Osteocyte (in vitro differentiated cells): ENCODE data around the gene MTX1. TPM values are rescaled to one million over a fixed set of nuclear protein-coding genes. Genes with fewer than 3 reads are reported as not detected.
"Not testable (repeated sequence)": the region's sequence is repeated elsewhere in the genome, so short reads cannot be mapped to it uniquely, and the experiment has no call there.

Experiments
- DNase-seq: peaks from one replicate; pipeline ENCODE4 v3.0.0; 2021; ENCODE audit warnings: mixed read lengths; ENCODE audit not compliant: unreplicated experiment; ENCODE audit errors: extremely low spot score
- H3K27ac Mint-ChIP-seq: one replicate; pipeline ENCODE4 v1.8.0; 2021; ENCODE audit warnings: mild to moderate bottlenecking, mixed read lengths; ENCODE audit not compliant: unreplicated experiment
- H3K27me3 Mint-ChIP-seq: one replicate; pipeline ENCODE4 v1.8.0; 2021; ENCODE audit warnings: mixed read lengths; ENCODE audit not compliant: unreplicated experiment
- H3K36me3 Mint-ChIP-seq: one replicate; pipeline ENCODE4 v1.8.0; 2021; ENCODE audit warnings: mixed read lengths; ENCODE audit not compliant: unreplicated experiment
- H3K4me1 Mint-ChIP-seq: one replicate; pipeline ENCODE4 v1.8.0; 2021; ENCODE audit warnings: mixed read lengths; ENCODE audit not compliant: unreplicated experiment
- H3K4me3 Mint-ChIP-seq: one replicate; pipeline ENCODE4 v1.8.0; 2021; ENCODE audit warnings: mild to moderate bottlenecking, moderate library complexity, mixed read lengths; ENCODE audit not compliant: unreplicated experiment
- H3K9me3 Mint-ChIP-seq: one replicate; pipeline ENCODE4 v1.8.0; 2021; ENCODE audit warnings: mixed read lengths; ENCODE audit not compliant: unreplicated experiment
- total RNA-seq: library from RNA; stranded (reverse); gene quantifications from 2 replicates; pipeline ENCODE4 v1.2.1, GENCODE V29; 2021
- TF ChIP-seq, protein P1 (sequence below): fragments of 200-600 bp; sonication (generic); IDR thresholded peaks from 2 replicates; pipeline ENCODE4 v1.5.0; 2021; ENCODE audit warnings: antibody characterized with exemption, mild to moderate bottlenecking, moderate library complexity

Gene MTX1
- total RNA-seq, 1 donor from 2014 or later = 33.2 TPM

DNA sequence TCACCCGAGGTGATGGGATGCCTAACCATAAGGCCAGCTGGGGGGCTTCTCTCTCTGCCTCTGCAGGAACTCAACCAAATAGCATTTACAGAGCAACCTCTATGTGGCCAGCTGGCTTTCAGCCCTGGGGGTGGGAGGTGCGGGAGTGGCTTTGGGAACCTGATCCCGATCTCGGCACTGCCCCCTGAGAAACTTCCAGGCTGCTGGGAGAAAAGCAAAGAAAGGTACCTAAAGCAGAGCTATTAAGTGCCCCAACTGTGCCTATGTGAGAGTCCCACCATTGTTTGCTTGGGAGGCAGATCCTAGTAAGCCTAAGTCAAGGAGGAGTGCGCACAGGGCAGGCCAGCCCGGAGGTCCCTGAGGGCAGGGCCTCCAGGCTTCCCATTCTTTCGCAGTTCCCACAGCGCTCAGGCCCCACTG, 42.4 kb upstream of the MTX1 start:
- Mint-ChIP-seq H3K4me3 (no peak overlapping the region), H3K27me3 (no peaks in the 10 kb centered on the region), H3K36me3 (peaks cover 11% of the 10 kb centered on the region), H3K4me1 (peaks cover 9% of the 10 kb centered on the region), H3K9me3 (no peaks in the 10 kb centered on the region), H3K27ac (no peak overlapping the region)
- DNase-seq = no peak
- TF ChIP-seq, protein P1, sequence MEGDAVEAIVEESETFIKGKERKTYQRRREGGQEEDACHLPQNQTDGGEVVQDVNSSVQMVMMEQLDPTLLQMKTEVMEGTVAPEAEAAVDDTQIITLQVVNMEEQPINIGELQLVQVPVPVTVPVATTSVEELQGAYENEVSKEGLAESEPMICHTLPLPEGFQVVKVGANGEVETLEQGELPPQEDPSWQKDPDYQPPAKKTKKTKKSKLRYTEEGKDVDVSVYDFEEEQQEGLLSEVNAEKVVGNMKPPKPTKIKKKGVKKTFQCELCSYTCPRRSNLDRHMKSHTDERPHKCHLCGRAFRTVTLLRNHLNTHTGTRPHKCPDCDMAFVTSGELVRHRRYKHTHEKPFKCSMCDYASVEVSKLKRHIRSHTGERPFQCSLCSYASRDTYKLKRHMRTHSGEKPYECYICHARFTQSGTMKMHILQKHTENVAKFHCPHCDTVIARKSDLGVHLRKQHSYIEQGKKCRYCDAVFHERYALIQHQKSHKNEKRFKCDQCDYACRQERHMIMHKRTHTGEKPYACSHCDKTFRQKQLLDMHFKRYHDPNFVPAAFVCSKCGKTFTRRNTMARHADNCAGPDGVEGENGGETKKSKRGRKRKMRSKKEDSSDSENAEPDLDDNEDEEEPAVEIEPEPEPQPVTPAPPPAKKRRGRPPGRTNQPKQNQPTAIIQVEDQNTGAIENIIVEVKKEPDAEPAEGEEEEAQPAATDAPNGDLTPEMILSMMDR = no peak

DNA sequence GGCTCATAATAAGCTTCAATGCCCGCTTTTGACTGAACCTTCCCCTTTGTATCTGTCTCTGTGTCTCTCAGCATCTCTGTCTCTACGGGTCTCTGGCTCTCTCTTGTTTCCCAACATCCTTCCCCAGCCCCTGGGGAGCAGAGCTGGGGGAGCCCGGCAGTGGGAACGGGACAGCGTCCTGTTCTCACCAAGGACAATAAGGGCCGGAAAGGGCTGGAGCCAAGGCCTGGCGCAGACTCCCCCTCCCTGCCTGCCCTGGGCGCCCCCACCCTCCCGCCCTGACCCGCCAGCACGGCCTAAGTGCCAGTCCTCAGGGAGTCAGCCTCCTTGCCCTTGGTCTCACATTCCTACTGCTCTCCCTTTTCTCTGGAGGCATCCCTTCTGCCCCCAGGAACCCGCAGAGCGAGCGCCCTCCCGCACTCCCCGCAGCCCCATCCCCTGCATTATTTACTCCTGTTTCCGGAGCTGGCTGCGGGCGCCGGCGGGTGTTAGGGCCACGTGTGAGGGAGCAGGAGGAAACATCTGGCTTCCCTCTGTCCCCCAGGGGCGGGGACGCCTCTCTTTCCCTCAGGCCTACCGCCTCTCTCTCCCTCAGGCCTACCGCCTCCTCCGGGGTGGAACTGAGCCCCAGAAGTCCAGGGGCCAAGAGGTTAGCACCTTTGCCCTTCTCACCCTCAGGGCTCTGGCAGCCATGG, 41.9 kb upstream of the MTX1 start:
- no peak for DNase-seq

DNA sequence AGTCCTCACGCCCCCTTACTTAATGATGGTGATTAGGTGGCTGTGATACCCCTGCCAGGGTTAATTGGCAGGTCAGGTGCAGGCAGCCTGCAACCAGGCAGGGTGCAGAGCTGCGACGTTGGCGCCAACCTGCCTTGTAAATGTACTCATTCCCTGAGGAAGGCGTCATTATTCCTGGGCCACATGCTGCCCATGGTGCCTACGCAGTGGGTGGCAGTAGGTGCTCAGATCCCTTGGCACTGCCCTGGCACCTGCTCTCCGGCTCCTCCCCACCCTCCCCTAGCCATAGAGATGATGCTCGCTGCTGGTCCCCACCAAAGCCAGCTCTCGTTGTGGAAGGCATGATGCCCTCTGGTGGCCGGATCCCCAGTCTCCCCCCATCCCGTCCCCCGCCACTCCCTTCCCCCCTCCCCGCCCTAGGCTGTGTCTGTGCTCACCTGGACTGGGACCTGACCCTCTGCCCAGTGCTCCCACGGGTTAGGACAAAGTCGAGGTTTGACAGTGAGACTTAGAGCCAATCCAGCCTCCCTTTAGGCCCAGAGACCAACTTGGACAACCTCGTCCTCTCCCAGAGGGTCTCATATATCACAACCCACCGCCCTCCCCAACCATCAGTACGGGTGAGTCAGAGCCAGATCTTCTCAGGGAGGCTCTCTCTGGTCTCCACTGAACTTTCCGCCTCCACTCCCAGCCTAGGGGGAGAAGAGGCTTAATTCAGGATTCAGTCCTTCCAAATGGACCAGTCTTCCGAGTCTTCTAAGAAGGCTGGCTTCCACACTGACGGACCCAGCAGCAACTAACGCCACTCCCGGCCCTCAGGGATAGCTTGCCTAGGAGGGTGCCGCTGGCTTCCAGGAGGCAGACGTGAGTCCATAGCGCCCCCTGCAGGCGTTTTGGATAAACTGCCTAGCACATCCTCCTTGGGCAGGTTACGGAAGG, 41.1 kb upstream of the MTX1 start:
- peak overlapping the region; percentile 58 for H3K4me3 Mint-ChIP-seq
- peak overlapping the region; percentile 65 for H3K27ac Mint-ChIP-seq
- no peaks in the 10 kb centered on the region for H3K9me3 Mint-ChIP-seq
- H3K4me1 Mint-ChIP-seq = peaks cover 16% of the 10 kb centered on the region
- TF ChIP-seq, protein P1 = peak; percentile 85
- DNase-seq = peak; percentile 94
- H3K36me3 Mint-ChIP-seq = peaks cover 11% of the 10 kb centered on the region
- no peaks in the 10 kb centered on the region for H3K27me3 Mint-ChIP-seq

More for the DNA sequence above, 41.9 kb upstream of the MTX1 start:
- TF ChIP-seq, protein P1 = no peak
- no peaks in the 10 kb centered on the region for H3K27me3 Mint-ChIP-seq
- H3K9me3 Mint-ChIP-seq = no peaks in the 10 kb centered on the region
- no peak overlapping the region for H3K4me3 Mint-ChIP-seq
- H3K27ac Mint-ChIP-seq = no peak overlapping the region
- peaks cover 9% of the 10 kb centered on the region for H3K4me1 Mint-ChIP-seq
- H3K36me3 Mint-ChIP-seq = peaks cover 11% of the 10 kb centered on the region

DNA sequence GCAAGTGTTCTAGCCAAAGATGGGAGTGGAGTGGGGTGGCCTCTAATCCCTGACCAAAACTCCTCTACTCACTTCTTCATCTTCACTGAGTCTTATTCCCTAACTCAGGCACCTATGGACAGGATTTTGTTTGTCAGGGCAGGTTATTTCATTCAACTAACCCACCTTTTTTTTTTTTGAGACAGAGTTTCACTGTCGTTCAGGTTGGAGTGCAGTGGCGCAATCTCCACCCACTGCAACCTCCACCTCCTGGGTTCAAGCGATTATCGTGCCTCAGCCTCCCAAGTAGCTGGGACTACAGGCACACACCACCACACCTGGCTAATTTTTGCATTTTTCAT, 40.4 kb upstream of the MTX1 start:
- not testable (repeated sequence) for H3K27ac Mint-ChIP-seq, H3K27me3 Mint-ChIP-seq, H3K4me3 Mint-ChIP-seq, H3K9me3 Mint-ChIP-seq, DNase-seq
- Mint-ChIP-seq H3K4me1 (peaks cover 19% of the 10 kb centered on the region), H3K36me3 (peaks cover 11% of the 10 kb centered on the region)

DNA sequence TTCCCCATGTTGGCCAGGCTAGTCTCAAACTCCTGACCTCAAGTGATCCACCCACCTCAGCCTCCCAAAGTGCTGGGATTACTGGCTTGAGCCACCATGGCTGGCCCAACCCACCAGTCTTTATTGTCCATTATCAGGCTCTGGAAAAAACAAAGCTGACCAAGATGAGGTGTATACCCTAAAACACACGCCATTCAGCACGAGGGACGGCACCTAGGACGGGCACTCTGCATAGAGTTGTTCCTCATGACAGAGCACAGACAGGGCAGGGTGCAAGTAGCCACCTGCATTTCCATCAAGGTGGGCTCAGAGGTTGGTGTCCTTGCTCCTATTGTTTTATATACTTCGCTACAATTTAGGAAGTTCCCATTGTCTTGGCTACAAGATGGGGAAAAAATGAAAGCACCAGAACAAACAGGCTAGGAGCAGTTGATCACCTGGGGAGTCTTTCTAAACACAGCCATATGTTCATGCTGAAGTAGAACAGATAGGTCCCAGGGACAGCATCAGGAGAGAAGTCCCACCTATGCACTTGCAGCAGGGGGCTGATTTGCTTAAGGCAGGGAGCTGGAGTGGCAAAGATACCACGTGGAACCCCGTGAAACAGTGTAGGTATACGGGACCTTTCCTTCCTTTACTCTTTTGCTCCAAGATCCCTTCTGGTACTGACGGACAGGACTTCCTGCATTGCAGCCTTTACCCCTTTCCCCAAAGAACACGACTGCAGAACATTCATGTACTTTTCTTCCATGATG, 39.9 kb upstream of the MTX1 start:
- Mint-ChIP-seq H3K4me1 (peaks cover 24% of the 10 kb centered on the region), H3K27me3 (no peaks in the 10 kb centered on the region), H3K4me3 (no peak overlapping the region), H3K27ac (no peak overlapping the region), H3K36me3 (peaks cover 11% of the 10 kb centered on the region), H3K9me3 (no peaks in the 10 kb centered on the region)
- TF ChIP-seq, protein P1 = no peak
- no peak for DNase-seq
